ENCODE data around the gene OMD.
"Not testable (repeated sequence)": the region's sequence is repeated elsewhere in the genome, so short reads cannot be mapped to it uniquely, and the experiment has no call there.

OMD gene

DNA sequence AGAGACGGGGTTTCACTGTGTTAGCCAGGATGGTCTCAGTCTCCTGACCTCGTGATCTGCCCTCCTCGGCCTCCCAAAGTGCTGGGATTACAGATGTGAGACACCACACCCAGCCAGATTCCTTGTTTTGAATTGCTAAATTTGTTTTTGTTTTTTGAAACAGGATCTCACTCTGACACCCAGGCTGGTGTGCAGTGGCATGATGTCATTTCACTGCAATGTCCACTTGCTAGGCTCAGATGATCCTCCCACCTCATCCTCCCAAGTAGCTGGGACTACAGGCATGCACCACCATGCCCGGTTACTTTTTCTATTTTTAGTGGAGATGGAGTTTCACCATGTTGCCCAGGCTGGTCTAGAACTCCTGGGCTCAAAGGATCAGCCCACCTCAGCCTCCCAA is 13.1 kb downstream of the OMD start:
- DNase-seq = not testable (repeated sequence)

DNA sequence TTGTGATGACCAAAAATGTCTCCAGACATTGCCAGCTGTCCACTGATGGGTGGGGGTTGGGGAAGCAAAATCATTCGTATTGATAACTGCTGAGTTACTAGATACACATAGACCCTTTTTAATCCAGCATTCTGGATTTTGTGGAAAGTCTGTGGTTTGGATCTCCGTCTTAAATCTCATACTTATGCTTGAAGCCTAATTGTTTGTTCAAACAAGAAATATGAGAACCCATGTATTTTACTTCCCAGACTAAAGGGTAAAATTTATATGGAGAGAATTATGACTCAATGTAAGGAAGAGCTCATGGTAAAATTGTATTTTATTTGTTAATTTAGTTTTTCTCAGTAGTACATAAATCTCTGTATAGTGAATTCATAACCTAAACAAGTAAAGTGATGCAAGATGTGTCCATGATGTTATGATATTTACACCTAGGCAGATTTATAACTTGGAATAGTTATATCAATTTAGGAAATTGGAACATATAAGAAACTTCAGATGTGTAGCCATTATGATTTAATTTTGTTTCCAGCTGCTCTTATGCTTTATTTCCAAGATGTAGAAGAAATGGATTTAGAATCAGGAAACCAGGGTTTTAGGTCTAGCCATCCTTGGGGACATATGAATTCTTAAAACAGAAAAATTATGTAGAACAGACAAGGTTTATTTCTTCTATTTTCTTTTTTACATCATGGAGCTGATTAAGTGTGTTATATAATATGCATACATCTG is 15.4 kb downstream of the OMD start:
- DNase-seq = no peak

DNA sequence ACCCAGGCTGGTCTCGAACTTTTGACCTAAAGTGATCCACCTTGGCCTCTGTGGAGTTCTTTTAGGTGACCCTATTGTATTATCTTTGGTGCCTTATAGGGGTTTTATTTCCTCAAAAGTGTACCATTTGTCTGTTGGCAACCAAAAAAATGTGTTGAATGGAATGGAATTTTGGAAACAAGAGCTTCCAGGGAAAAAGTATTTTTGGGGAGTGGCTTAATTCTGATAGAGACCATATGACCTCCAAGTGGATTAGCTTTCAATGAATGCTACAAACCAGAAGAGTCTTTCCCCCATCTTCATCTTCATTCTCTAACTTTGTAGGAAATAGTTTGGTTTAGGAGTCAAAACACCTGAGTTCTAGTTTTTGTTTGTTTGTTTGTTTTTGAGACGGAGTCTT is 16.5 kb downstream of the OMD start:
- no peak for DNase-seq

DNA sequence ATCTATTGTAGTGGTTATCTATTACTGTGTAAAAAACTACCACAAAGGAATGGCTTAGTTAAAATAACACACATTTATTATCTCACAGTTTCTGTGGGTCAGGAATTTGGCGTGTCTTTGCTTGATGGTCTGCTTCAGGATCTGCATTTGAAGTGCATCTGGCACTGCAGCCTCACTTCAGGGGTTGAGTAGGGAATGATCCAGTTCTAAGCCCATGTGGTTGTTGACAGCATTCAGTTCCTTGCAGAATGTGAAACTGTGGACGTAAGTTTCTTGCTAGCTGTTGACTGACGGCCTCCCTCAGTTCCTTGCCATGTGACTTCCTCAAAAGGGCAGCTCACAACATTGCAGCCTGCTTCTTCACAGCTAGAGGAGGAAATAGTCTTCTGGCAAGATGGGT is 17.8 kb downstream of the OMD start:
- peak; percentile 10 to 71 for DNase-seq

DNA sequence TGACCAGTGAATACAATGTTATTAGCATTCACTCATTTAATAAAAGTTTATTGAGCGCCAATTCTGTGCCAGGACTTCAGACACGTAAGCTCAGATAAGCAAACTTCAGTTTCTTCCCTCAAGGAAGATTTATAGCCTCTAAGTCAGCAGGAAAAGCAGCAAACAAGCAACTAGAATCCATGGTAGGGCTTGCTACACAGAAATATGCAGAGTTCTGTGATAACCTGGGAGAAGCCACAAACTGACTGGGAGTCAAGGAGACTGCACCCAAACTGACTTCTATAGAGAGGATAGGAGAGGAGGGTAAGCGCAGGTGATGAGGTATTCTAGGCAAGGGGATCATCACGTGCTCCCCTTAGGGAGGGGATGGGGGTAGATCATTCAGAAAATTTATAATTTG is 18.5 kb downstream of the OMD start:
- DNase-seq = no peak

DNA sequence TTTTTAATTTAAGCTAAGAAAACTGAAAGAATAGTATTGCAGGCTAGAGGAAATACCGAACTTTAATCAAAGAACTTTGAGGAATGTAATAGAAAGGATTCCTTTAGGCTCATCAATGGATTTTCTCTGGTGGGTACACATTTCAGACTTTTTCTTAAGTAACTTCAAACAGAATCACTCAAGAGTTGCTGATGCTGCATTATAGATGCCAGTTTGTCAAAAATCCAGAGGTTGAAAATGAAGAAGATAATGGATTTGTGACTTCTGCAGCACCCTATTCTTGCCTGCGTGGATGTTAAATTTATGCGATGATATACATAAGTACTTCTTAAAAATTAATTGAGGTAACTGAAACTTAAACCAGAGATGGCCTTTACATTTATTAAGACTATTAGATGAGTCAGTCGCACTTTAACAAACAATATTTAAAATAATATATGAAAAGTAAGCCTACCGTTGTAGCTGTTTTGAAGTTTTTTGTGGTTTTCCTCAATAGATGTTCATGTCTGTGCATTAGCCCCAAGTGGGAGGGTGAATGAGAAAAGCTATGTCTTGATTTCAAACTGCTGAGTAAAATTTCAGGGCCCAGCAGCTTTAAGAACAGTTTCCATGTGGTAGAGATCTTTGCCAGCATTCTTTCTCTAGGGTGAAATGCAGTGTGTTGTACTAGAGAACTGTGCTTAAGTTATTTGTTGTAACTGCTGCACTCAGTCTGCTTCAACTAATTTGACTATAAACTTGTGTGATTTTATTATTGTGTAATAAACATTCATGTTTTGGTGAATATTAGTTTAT is 20.0 kb downstream of the OMD start, which contains the start of gene OGN:
OGN (minus strand) TSS at position 537 of the 795 bp plus-strand sequence. CDS start 1,171 bp downstream, outside the sequence.
- no peak for DNase-seq

DNA sequence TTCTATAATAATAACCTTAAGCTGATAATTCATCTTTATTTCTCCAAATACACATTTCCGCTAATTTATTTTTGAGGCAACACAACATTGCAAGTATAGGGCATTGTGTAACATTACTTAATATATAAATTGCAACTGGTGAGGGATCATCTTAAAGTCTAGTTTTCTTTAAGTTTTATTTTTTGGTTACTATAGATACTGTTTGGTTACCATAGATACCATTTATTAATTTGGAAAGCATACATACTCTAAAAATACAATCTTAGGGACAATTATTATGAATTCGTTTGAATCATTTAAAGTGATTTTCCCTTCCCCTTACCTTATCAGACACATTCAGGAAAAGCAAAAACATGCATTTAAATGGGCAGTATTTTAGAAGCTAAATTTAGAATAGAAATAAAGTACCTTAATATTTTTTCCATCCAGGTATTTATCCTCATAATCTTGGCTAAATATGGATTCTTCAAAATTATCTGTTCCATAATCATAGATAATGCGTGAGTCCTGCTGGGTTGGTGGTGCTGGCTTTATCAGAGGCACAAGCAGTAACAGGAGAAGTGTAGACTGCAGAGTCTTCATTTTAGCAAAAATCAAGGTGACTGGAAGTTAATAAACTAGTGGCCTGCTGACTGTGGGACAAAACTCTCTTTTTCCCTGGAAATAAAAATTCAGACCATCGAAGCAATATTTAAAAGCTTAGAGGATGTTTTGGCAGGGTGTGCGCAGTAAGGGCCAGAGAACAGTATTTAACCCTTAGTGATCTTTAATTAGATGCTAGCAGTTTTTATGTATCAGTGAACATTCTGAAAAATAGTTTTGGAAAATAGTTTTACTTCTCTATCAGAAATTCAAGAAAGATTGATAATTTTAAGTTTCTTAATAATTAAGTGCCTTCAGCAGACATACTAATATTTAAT is 21.2 kb downstream of the OMD start:
- no peak for DNase-seq

DNA sequence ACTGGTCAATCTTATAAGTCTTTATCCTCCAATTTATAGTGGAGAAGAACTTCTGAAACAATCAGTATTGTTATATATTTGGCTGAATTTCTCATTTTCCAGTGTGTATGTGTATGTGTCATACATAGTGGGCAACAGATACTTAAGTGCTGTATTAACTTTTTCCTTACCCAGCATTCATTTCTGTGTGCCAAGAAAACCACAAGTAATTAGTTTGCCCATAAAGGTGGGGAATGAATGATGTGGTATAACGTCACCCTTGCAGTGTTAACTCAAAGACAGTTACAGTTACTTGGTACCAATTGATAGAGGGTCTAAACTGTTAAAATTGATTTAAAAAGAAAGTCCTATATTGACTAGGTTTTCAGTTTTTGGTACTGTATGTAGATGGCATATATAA is 21.9 kb downstream of the OMD start:
- no peak for DNase-seq

DNA sequence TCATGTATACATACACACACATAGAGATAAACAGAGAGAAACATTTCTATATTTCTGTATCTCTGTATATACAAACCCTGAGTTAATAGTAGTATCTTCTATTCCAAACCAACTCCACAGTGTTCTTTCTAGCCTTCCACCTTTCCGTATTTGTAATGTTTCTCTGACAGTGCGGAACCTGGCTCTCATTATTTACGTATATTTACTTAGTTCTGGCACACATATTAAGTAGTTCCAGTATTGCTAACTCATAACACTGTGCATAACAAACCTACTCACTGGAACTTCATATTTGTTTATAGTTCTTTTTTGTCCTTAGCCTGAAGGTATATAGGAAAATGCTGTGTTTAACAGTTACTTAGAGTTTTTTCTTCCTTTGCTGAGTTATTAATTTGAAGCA is 26.4 kb downstream of the OMD start:
- no peak for DNase-seq

DNA sequence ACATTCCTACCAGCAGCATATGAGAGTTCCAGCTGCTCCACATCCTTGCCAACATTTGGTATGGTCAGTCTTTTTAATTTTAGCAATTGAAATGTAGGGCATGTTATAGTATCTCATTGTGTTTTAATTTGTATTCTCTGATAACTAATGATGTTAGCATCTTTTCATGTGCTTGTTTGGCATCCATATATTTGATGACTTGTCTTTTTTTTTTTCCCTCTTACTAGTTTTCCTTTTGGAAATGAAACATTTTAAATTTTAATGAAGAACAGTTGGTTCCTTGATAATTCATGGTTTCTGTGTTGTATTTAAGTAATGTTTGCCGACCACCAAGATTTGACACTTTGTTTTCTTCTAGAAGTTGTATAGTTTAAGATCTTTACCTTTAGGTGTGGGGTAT is 28.7 kb downstream of the OMD start:
- no peak for DNase-seq

DNA sequence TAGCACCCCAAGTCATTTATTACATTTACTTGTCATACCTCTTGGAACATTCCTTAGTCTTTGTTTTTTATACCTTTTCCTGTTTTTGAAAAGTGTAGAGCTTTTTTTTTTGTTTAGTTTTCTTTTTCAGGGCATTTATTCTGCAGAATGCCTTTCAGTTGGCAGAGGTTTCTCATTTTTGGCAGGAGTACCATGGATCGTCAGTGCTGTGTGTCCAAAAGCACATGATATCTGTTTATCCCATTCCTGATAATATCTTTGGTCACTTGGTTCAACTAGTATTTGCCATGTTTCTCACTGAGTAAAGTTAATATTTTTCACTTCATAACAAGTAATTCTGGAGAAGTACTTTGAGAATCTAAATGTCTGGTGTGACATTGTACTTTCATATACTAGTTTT is 30.6 kb downstream of the OMD start:
- no peak for DNase-seq

DNA sequence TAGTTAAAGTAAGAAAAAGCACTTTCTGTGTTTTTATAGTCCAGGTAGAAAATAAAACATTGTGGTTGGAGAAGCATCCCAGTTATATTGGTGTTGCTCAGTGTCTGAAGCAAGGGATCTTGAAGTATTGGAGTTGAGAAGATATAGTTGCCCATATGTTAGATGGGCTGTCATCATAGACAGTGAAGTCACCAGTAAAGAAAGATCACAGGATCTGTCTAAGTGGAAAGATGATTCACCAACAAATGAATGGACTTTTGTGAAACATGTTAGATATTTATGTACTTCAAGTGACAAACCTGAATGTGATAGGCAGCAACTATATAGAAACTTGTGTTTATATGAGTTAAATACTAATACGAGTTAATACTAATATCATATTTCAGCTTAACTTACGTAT is 31.6 kb downstream of the OMD start:
- no peak for DNase-seq

DNA sequence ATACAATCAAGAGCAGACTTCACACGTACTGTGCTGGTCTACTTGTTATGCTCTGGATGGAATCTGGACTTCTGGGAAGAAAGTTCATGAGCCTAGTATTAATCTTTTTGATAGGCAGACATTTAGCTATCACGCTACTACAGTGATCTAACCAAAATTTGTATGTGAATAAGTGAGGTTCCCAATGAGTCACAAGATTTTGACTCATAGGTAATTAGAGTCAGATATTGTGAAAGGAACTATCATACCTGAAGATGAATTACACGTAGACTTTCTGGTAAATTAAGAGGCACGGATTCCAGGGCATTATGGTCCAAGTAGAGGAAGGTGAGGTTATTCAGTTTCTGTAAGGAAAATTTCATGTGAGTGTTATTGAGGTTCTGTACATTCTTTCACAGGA is 38.3 kb downstream of the OMD start:
- no peak for DNase-seq

DNA sequence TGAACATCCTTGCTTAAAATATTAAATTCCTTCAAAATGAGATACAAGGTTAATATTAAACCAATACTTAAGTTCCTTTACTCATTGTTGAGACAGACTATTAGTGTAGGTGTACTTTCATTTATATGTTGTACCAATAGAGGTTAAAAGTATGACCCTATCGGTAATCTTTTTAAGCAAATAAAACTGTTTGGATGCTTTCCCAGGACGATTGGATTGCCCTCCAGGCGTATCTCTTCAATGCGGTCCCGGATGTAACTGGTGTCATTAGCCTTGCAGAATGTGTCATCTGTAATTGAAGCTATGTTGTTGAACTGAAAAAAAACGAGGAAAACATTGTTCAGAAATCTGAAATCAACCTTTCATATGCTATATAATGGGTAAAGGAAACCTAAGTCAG is 38.8 kb downstream of the OMD start:
- DNase-seq = no peak

DNA sequence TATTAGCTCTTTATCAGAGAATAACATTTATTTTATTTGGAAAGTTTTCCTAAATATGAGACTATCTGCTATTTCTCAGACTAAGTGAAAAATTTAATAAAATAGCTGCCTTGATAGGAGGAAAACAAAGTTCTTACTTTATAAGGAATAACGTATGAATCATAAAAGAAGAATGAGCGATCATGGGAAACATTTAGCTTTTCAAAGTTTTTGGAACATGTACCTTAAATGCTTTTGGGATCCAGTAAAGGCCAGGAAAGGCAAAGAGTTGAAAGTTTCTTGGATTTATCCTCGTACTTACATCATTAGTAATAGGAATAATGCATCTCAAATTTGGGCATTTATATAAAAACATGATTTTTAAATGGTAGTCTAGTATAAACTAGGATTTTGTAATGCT is 39.3 kb downstream of the OMD start:
- DNase-seq = no peak

DNA sequence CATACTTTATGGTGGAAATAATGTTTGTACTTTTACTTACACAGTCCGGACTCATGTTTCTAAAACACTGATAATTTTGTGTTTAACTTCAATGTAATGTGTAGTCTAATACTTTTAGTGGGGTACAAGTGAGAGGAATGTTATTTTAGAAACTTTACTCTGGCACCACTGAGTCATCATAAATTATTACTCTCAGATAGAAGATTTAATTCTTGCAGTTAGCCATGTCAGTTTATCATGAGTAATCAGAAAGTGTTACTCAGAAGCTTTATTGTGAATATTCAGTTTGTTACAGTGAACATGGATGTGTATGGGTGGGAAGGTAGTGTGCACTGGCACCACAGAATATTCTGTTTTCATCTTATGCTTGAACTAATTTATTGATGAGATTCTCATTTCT is 39.9 kb downstream of the OMD start:
- DNase-seq = no peak

DNA sequence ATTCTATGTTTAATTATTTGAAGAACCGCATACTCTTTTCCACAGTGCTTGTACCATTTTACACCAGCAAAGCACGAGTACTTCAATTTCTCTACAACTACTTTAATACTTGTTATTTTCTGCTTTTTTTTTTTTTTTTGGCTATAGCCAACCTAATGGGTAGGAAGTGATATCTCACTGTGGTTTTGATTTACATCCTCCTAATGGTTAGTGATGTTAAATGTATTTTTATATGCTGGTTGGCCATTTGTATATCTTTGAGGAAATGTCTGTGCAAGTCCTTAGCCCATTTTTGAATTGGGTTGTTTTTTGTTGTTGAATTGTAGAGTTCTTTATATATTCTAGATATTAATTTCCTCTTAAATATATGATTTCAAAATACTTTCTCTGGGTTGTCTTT is 42.5 kb downstream of the OMD start:
- DNase-seq = no peak

DNA sequence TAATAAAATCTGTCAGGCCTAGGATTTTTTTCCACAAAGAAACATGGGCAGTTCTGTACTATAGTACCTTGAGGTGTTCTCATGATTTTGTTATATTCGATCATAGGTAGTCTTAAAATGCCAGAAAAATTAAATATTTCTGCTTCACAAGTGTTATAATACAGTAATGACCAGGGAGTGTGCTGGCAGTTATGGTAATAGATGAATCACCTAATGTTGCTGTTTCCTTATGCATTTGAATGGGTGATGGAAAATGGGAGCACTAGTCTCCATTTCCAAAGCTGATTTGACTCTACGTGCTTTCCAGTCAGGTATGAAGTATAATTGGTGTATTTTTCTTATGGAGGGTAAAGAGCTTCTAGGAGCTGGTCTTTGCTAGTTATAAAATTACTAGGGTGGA is 43.7 kb downstream of the OMD start:
- DNase-seq = no peak

DNA sequence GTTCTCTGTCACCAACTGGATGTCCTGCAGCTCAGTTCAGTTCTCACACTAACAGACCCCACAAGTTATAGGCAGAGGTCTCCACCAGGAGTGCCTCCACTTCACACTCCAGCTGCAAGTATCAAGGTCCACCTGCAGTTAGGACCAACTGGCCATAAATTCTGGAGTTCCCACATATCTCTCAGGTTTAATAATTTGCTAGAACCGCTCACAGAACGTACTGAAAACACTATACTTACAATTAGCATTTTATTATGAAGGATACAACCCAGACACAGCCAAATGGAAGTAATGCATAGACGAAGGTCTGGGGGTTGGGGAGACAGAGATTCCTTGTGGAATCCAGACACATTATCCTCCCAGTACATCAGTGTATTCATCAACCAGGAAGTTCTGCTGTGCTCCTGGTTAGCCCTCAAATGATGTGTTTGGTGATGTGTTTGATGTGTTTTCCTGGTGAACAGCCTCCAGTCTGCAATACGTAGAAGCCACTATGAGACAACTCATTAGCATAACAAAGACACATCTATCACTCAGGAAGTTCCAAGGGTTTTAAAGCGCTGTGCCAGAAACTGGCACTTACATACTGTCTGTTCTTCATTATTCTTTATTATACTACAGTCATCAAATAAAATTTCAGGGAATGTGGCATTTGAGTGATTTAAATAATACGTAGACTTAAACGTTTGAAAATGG is 45.3 kb downstream of the OMD start:
- DNase-seq = no peak

DNA sequence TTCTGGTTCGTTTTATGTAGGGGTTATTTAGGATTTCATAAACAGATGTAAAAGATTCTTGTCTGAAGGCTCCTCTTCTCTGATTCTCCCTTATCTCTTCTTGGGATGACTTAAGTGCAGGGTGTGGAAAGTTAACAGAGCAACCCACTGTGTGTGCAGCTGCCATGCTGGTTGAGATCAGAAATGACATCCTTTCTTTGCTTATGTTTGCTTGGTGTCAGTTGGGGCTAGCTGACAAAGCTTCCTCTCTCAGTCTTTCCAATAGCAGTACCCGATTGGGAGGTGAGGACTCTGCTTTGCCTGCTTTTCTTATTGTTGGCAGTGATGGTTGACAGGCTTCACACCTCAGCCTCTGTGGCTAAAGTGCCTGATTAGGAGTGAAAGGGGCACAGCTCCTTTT is 46.4 kb downstream of the OMD start:
- no peak for DNase-seq

DNA sequence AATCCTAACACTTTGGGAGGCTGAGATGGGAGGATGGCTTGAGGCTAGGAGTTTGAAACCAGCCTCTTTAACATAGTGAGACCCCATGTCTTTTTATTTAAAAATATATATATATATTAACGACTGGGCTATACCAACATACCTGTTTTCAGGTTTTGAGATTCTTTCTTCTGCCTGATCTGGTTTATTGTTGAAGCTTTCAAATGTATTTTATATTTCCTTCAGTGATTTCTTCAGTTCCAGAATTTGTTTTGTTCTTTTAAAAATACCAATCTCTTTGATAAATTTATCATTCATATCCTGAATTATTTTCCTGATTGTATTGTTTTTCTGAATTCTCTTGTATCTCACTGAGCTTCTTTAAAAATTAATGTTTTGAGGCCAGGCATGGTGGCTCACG is 51.1 kb downstream of the OMD start:
- DNase-seq = no peak

DNA sequence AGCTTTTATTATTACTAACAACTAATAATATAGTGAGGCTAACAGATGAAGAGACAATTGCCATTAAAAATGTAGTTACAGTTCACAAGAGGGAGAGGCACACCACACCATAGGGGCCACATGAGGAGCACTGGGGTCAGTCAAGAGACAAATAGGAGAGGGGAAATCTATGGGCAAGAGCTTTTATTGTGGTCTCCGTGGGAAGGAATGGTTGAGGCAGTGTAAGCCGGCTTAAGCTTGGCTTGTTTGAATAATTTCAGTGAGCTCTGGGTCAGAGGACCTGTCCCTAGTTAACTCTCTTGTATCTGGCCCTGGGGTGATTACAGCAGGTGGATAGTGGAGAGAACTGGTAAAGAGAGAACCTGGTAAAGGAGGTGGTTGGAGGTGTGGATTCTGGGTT is 55.2 kb downstream of the OMD start:
- no peak for DNase-seq

All from bone marrow (tissue), 2 donors.